Spleen (tissue), 7 donors: Measurements from ENCODE around the gene TMEM45A.

ENCODE experiments used
- POLR2A ChIP-seq, 3 donors: fragments of 450-650 bp; IDR thresholded peaks; one replicate each; pipeline ENCODE4 v1.5.1; 2017; ENCODE audit warnings: antibody characterized with exemption in 3 of 3, mild to moderate bottlenecking in 1 of 3
- TF ChIP-seq, protein P1 (sequence below), 11 experiments: fragments of 200-600 bp in 7 of 11; fragments of 450-650 bp in 4 of 11; sonication (generic) in 4 of 11; IDR thresholded peaks in 8 of 11; conservative IDR thresholded peaks in 3 of 11; 1 replicate in 7 of 11; 2 replicates in 4 of 11; pipeline versions ENCODE4 v1.4.0 to v1.8.0; 2016 to 2021; ENCODE audit warnings: antibody characterized with exemption in 11 of 11, inconsistent platforms in 4 of 11, mild to moderate bottlenecking in 1 of 11
- donor health status: DM: no; HTN: no; CAD: no; lungs with moderate emphysema.
- donor health status: DM: no; HTN: no; CAD: no.
- donor health status: DM: no; HTN: no; CAD: no.

DNA sequence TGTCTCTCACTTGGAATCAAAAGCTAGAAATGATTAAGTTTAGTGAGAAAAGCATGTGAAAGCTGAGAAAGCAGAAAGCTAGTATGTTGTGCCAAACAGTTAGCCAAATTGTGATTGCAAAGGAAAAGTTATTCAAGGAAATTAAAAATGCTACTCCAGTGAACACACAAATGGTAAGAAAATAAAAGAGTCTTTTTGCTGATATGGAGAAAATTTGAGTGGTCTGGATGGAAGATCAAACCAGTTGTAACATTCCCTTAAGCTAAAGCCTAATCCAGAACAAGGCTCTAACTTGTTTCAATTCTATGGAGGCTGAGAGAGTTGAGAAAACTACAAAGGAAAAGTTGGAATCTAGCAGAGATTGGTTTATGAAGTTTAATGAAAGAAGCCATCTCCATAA is 128.8 kb downstream of the TMEM45A start:
- TF ChIP-seq, protein P1, sequence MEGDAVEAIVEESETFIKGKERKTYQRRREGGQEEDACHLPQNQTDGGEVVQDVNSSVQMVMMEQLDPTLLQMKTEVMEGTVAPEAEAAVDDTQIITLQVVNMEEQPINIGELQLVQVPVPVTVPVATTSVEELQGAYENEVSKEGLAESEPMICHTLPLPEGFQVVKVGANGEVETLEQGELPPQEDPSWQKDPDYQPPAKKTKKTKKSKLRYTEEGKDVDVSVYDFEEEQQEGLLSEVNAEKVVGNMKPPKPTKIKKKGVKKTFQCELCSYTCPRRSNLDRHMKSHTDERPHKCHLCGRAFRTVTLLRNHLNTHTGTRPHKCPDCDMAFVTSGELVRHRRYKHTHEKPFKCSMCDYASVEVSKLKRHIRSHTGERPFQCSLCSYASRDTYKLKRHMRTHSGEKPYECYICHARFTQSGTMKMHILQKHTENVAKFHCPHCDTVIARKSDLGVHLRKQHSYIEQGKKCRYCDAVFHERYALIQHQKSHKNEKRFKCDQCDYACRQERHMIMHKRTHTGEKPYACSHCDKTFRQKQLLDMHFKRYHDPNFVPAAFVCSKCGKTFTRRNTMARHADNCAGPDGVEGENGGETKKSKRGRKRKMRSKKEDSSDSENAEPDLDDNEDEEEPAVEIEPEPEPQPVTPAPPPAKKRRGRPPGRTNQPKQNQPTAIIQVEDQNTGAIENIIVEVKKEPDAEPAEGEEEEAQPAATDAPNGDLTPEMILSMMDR (IDR thresholded peaks at IDR 0.05 in 8 of 11, conservative IDR thresholded peaks at IDR 0.05 in 3 of 11), result no peak
- TF ChIP-seq POLR2A (IDR thresholded peaks at IDR 0.05), result no peak
